IMR-90 (cell line): ENCODE data around the gene GNPTG.

Experiments used
- CEBPB ChIP-seq: IDR thresholded peaks from 2 replicates; pipeline ENCODE4 v1.6.1; 2012; ENCODE audit warnings: low read depth, low read length, improper control_type of control experiment
- CTCF ChIP-seq: conservative IDR thresholded peaks from 2 replicates; pipeline ENCODE4 v1.5.1; 2012; ENCODE audit warnings: mild to moderate bottlenecking, low read depth, low read length, improper control_type of control experiment
- ELK1 ChIP-seq: fragments of 150-350 bp; IDR thresholded peaks from 2 replicates; pipeline ENCODE4 v1.6.1; 2016; ENCODE audit warnings: low read depth, mild to moderate bottlenecking, low read length, moderate library complexity, borderline replicate concordance
- FOS ChIP-seq: fragments of 150-350 bp; IDR thresholded peaks from 2 replicates; pipeline ENCODE4 v1.6.1; 2016; ENCODE audit warnings: low read depth, low read length
- MAFK ChIP-seq: IDR thresholded peaks from 2 replicates; pipeline ENCODE4 v1.6.1; 2012; ENCODE audit warnings: low read depth, low read length, improper control_type of control experiment
- MXI1 ChIP-seq: IDR thresholded peaks from 2 replicates; pipeline ENCODE4 v1.6.1; 2012; ENCODE audit warnings: low read depth, mild to moderate bottlenecking, low read length, moderate library complexity, borderline replicate concordance
- POLR2A ChIP-seq: IDR thresholded peaks from 2 replicates; pipeline ENCODE4 v1.6.1; 2012; ENCODE audit warnings: mild to moderate bottlenecking, low read depth, low read length
- RAD21 ChIP-seq: IDR thresholded peaks from 2 replicates; pipeline ENCODE4 v1.6.1; 2012; ENCODE audit warnings: low read length, improper control_type of control experiment
- RFX5 ChIP-seq: IDR thresholded peaks from 2 replicates; pipeline ENCODE4 v1.8.0; 2012; ENCODE audit warnings: low read depth, mild to moderate bottlenecking, low read length, moderate library complexity
- USF2 ChIP-seq: fragments of 150-350 bp; IDR thresholded peaks from 2 replicates; pipeline ENCODE4 v1.6.1; 2017; ENCODE audit warnings: mild to moderate bottlenecking, antibody characterized with exemption, low read length, low read depth

GRCh38 chr16:1312903-1313302 lies 38.8 kb upstream of the GNPTG start:
- no peak for TF ChIP-seq POLR2A
- TF ChIP-seq CTCF = no peak
- no peak for TF ChIP-seq RFX5
- no peak for TF ChIP-seq USF2
- no peak for TF ChIP-seq MXI1
- TF ChIP-seq CEBPB = no peak
- no peak for TF ChIP-seq MAFK
- no peak for TF ChIP-seq RAD21
- no peak for TF ChIP-seq FOS
- TF ChIP-seq ELK1 = no peak
